Fibroblast of lung (primary cell): ENCODE data around the gene PCDHA7.
"Not testable (repeated sequence)": the region's sequence is repeated elsewhere in the genome, so short reads cannot be mapped to it uniquely, and the experiment has no call there.

Experiments
- EZH2 ChIP-seq: IDR thresholded peaks from 2 replicates; pipeline ENCODE4 v1.5.1; 2012; ENCODE audit warnings: low read length, control low read depth, mild to moderate bottlenecking; ENCODE audit errors: missing control alignments
- TF ChIP-seq, protein P1 (sequence below), 2 donors: IDR thresholded peaks in 1 of 2; conservative IDR thresholded peaks in 1 of 2; 1 replicate in 1 of 2; 2 replicates in 1 of 2; pipeline ENCODE4 v1.5.1; 2011 to 2012; ENCODE audit warnings: low read length in 2 of 2, control low read depth in 1 of 2, inconsistent platforms in 1 of 2, low read depth in 1 of 2, mild to moderate bottlenecking in 1 of 2

DNA sequence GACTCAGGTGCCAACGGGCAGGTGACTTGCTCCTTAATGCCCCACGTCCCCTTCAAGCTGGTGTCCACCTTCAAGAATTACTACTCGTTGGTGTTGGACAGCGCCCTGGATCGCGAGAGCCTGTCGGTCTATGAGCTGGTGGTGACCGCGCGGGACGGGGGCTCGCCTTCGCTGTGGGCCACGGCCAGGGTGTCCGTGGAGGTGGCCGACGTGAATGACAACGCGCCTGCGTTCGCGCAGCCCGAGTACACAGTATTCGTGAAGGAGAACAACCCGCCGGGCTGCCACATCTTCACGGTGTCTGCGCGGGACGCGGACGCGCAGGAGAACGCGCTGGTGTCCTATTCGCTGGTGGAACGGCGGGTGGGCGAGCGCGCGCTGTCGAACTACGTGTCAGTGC is 46.6 kb upstream of the PCDHA7 start:
- TF ChIP-seq EZH2 = not testable (repeated sequence)
- TF ChIP-seq, protein P1, sequence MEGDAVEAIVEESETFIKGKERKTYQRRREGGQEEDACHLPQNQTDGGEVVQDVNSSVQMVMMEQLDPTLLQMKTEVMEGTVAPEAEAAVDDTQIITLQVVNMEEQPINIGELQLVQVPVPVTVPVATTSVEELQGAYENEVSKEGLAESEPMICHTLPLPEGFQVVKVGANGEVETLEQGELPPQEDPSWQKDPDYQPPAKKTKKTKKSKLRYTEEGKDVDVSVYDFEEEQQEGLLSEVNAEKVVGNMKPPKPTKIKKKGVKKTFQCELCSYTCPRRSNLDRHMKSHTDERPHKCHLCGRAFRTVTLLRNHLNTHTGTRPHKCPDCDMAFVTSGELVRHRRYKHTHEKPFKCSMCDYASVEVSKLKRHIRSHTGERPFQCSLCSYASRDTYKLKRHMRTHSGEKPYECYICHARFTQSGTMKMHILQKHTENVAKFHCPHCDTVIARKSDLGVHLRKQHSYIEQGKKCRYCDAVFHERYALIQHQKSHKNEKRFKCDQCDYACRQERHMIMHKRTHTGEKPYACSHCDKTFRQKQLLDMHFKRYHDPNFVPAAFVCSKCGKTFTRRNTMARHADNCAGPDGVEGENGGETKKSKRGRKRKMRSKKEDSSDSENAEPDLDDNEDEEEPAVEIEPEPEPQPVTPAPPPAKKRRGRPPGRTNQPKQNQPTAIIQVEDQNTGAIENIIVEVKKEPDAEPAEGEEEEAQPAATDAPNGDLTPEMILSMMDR (conservative IDR thresholded peaks at IDR 0.05 in 1 of 2, IDR thresholded peaks at IDR 0.05 in 1 of 2; ENCODE audit: low read depth in 1 of 2, low read length in 2 of 2) = not testable (repeated sequence)
